Naive thymus-derived CD4-positive, alpha-beta T cell (primary cell): ENCODE data around the gene EYA3. TPM values are rescaled to one million over a fixed set of nuclear protein-coding genes. Genes with fewer than 3 reads are reported as not detected.
A peak's percentile ranks its signal among the peaks of the same experiment; 100 is the strongest.

Experiments
- ATAC-seq: fragments of 150-1000 bp; cut with Tn5 transposase; 2 replicates; pipeline ENCODE4 v1.10.0; 2021; ENCODE audit warnings: mild to moderate bottlenecking, moderate library complexity
- CTCF ChIA-PET: fragments of 350-600 bp; sonication (Branson Sonifier 250); formaldehyde crosslinking; loops from one replicate; lab custom pipeline; 2021; ENCODE audit warnings: antibody characterized with exemption; lab: Charles Lee
- POLR2A ChIA-PET: fragments of 350-600 bp; sonication (Branson Sonifier 250); formaldehyde crosslinking; loops from one replicate; lab custom pipeline; 2021; ENCODE audit warnings: antibody characterized with exemption, inconsistent platforms; lab: Charles Lee
- DNase-seq, 9 donors: peaks; one replicate each; pipeline versions ENCODE4 v3.0.0 to v3.0.0-alpha.2; 2020 to 2022; ENCODE audit warnings: mixed read lengths in 1 of 9
- H3K27ac ChIP-seq: one replicate; pipeline ENCODE4 v1.7.0; 2013; ENCODE audit warnings: mild to moderate bottlenecking, low read depth, low read length, moderate library complexity
- H3K27me3 ChIP-seq, 2 donors: one replicate each; pipeline ENCODE4 v1.7.0; 2013; ENCODE audit warnings: low read length in 2 of 2, mild to moderate bottlenecking in 2 of 2, moderate library complexity in 2 of 2; ENCODE audit not compliant: control insufficient read depth in 2 of 2, insufficient read depth in 2 of 2
- H3K36me3 ChIP-seq, 3 experiments: 1 replicate in 2 of 3; 2 replicates in 1 of 3; pipeline ENCODE4 v1.7.0; 2013; ENCODE audit warnings: low read length in 3 of 3, mild to moderate bottlenecking in 3 of 3, moderate library complexity in 1 of 3; ENCODE audit not compliant: insufficient read depth in 3 of 3, control insufficient read depth in 2 of 3
- H3K4me1 ChIP-seq, 2 donors: one replicate each; pipeline ENCODE4 v1.7.0; 2013; ENCODE audit warnings: low read length in 2 of 2, mild to moderate bottlenecking in 2 of 2, moderate library complexity in 1 of 2; ENCODE audit not compliant: control insufficient read depth in 2 of 2, insufficient read depth in 2 of 2
- H3K4me3 ChIP-seq: 2 replicates; pipeline ENCODE4 v1.7.0; 2013; ENCODE audit warnings: mild to moderate bottlenecking, low read length
- H3K9me3 ChIP-seq, 3 experiments: 1 replicate in 2 of 3; 2 replicates in 1 of 3; pipeline ENCODE4 v1.7.0; 2013; ENCODE audit warnings: low read length in 3 of 3; ENCODE audit not compliant: control insufficient read depth in 2 of 3
- H3K27ac Mint-ChIP-seq, 9 donors: one replicate each; pipeline ENCODE4 v1.8.0; 2020 to 2022; ENCODE audit warnings: mixed read lengths in 9 of 9, mild to moderate bottlenecking in 8 of 9, moderate library complexity in 5 of 9, inconsistent platforms in 2 of 9
- H3K27me3 Mint-ChIP-seq, 5 donors: one replicate each; pipeline ENCODE4 v1.8.0; 2021 to 2022; ENCODE audit warnings: mixed read lengths in 5 of 5, mild to moderate bottlenecking in 1 of 5
- H3K36me3 Mint-ChIP-seq, 5 donors: one replicate each; pipeline ENCODE4 v1.8.0; 2020 to 2022; ENCODE audit warnings: mixed read lengths in 5 of 5, mild to moderate bottlenecking in 3 of 5, inconsistent platforms in 1 of 5
- H3K4me1 Mint-ChIP-seq, 7 donors: one replicate each; pipeline ENCODE4 v1.8.0; 2020 to 2022; ENCODE audit warnings: mixed read lengths in 7 of 7, mild to moderate bottlenecking in 3 of 7, inconsistent platforms in 1 of 7
- H3K4me3 Mint-ChIP-seq, 10 donors: one replicate each; pipeline ENCODE4 v1.8.0; 2020 to 2022; ENCODE audit warnings: mild to moderate bottlenecking in 10 of 10, mixed read lengths in 10 of 10, moderate library complexity in 6 of 10, inconsistent platforms in 2 of 10
- H3K9me3 Mint-ChIP-seq, 11 donors: one replicate each; pipeline ENCODE4 v1.8.0; 2020 to 2022; ENCODE audit warnings: mixed read lengths in 11 of 11, mild to moderate bottlenecking in 4 of 11, inconsistent platforms in 1 of 11, moderate library complexity in 1 of 11
- intact Hi-C, 2 donors: fragments of 100-400 bp; cut with micrococcal nuclease; formaldehyde crosslinking; loops; one replicate each; pipeline ENCODE4 v1.15.1; 2023
- polyA plus RNA-seq, 2 donors: library from polyadenylated mRNA; unstranded; fragments of 300-500 nt; fragmentation: Illumina TruSeq; gene quantifications; one replicate each; pipeline ENCODE4 v1.2.3, GENCODE V29; 2021
- total RNA-seq, 6 experiments: library from RNA in 5 of 6; stranded (reverse) in 5 of 6; gene quantifications; 1 replicate in 5 of 6; 2 replicates in 1 of 6; pipeline ENCODE4 v1.2.3 and lab custom pipeline; 2021 to 2026

EYA3 gene
- total and polyA plus RNA-seq, 7 experiments from 2014 or later: 4.9 to 31.7 (median 18.6) TPM

- Mint-ChIP-seq H3K4me3 (no peak overlapping the region), H3K27ac (peak overlapping the region in 2 of 9 donors; percentile 70 to 80), H3K27me3 (no peaks in the 10 kb centered on the region), H3K36me3 (peaks cover 0 to 26% (median 7%) of the 10 kb centered on the region in 5 donors), H3K9me3 (no peaks in the 10 kb centered on the region), H3K4me1 (peaks cover 14 to 36% (median 23%) of the 10 kb centered on the region in 7 donors)
- peaks cover 0 to 41% (median 4%) of the 10 kb centered on the region in 3 experiments for H3K36me3 ChIP-seq
- no peak overlapping the region for H3K4me3 ChIP-seq
- ATAC-seq: no peak
- ChIA-PET POLR2A (interaction anchor here (1.1 to 1.3 kb wide), 3 partner anchors 8 to 140 kb away, joined by 3 to 4 read pairs (median 3); no protein-coding TSS in a partner anchor), CTCF (interaction anchor here (0.6 to 3.5 kb wide), 3 partner anchors 8 to 302 kb away, joined by 3 to 20 read pairs (median 7); no protein-coding TSS in a partner anchor)
- no peak overlapping the region for H3K27ac ChIP-seq
- no peaks in the 10 kb centered on the region for H3K27me3 ChIP-seq
- intact Hi-C loops: no loop called here
- H3K9me3 ChIP-seq: no peaks in the 10 kb centered on the region
- DNase-seq: no peak
- peaks cover 0 to 5% of the 10 kb centered on the region in 2 donors for H3K4me1 ChIP-seq
Measured at GRCh38 chr1:27972141-27972540, 116.3 kb downstream of the EYA3 start.

DNA sequence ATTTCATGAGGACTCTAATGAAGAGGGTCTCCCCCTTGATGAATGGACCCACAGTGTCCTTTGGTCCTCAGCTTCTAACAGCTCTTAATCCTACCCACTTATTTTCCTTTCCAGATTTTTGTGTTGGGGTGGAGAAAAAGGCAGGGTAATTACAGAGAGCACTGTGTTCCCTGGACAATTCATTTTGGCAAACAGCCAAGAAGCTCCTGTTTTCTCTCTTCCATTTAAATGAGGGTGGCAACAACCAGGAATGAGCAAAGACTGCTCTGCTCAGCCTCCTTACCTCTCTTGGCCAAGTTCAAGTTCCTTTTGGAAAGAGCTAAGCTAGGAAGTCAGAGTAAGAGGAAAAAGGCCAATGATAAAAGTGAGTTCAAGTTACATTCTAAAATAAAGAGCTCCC, 116.7 kb downstream of the EYA3 start:
- Histone ChIP-seq H3K27me3 (no peaks in the 10 kb centered on the region), H3K36me3 (peaks cover 0 to 45% (median 4%) of the 10 kb centered on the region in 3 experiments), H3K4me3 (no peak overlapping the region), H3K4me1 (peaks cover 0 to 5% of the 10 kb centered on the region in 2 donors), H3K27ac (no peak overlapping the region), H3K9me3 (no peaks in the 10 kb centered on the region)
- peaks cover 14 to 36% (median 23%) of the 10 kb centered on the region in 7 donors for H3K4me1 Mint-ChIP-seq
- H3K4me3 Mint-ChIP-seq: no peak overlapping the region
- H3K27ac Mint-ChIP-seq: peak overlapping the region in 3 of 9 donors; percentile 12 to 68 (median 52)
- no peak for DNase-seq
- intact Hi-C loops: no loop called here
- H3K9me3 Mint-ChIP-seq: no peaks in the 10 kb centered on the region
- H3K36me3 Mint-ChIP-seq: peaks cover 0 to 23% (median 5%) of the 10 kb centered on the region in 5 donors
- ATAC-seq: no peak
- ChIA-PET CTCF (interaction anchor here (0.5 to 3.5 kb wide), 4 partner anchors 9 to 301 kb away, joined by 3 to 20 read pairs (median 6); no protein-coding TSS in a partner anchor), POLR2A (interaction anchor here (1.1 to 1.3 kb wide), 3 partner anchors 8 to 140 kb away, joined by 3 to 4 read pairs (median 3); no protein-coding TSS in a partner anchor)
- no peaks in the 10 kb centered on the region for H3K27me3 Mint-ChIP-seq

DNA sequence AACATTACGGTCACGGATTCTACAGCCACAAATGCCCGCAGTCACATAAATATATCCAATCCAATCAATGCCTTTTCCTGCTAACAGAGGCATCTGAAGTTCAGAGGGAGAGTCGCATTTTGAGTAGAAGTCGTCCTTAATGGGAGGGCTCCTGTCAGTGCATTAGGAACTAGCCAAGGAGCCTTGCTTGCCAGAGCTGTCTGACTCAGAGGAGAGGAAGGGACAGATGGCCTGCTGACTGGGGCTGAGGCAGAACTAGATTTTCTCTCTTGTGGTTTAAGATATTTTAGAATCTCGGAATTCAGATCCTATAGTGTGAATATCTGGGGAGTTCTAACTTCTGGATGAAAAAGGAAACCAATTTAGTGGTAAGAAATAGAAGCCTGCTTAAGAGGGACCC, 118.0 kb downstream of the EYA3 start:
- ATAC-seq (no peak), DNase-seq (no peak)
- no peak overlapping the region for H3K4me3 Mint-ChIP-seq
- Histone ChIP-seq H3K27me3 (no peaks in the 10 kb centered on the region), H3K9me3 (no peaks in the 10 kb centered on the region), H3K27ac (peak overlapping the region; percentile 23), H3K36me3 (peaks cover 0 to 58% (median 4%) of the 10 kb centered on the region in 3 experiments), H3K4me1 (peaks cover 0 to 5% of the 10 kb centered on the region in 2 donors), H3K4me3 (no peak overlapping the region)
- no peaks in the 10 kb centered on the region for H3K27me3 Mint-ChIP-seq
- no peaks in the 10 kb centered on the region for H3K9me3 Mint-ChIP-seq
- CTCF ChIA-PET: interaction anchor here (0.5 to 3.5 kb wide), 4 partner anchors 10 to 803 kb away, joined by 3 to 20 read pairs (median 5); no protein-coding TSS in a partner anchor
- H3K36me3 Mint-ChIP-seq: peaks cover 0 to 26% (median 5%) of the 10 kb centered on the region in 5 donors
- POLR2A ChIA-PET: interaction anchor here (1.1 to 2.4 kb wide), 2 partner anchors 10 to 31 kb away, joined by 3 to 8 read pairs; partner anchors contain the start of gene XKR8
- H3K27ac Mint-ChIP-seq: peak overlapping the region in 8 of 9 donors; percentile 8 to 57 (median 34)
- intact Hi-C loops: no loop called here
- H3K4me1 Mint-ChIP-seq: peaks cover 14 to 36% (median 23%) of the 10 kb centered on the region in 7 donors

DNA sequence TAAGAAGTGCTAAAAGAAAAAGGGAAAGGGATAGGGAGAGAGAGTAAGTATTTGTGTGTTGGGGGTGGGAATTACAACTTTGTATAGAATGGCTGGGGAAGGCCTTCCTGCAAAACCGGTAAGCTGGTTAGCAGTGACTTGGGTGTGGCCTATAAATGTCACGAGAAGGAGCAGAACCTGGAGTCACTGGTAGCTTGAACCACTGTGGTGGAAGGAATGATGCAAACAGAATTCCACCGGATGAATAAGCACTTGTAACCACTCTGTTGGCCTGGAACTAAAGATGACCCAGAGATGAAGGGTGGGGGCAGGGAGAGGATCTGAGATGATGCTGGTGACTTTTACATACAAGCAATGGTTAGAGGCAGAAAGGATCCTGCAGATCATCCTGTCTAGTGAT, 119.7 kb downstream of the EYA3 start:
- peaks cover 14 to 36% (median 23%) of the 10 kb centered on the region in 7 donors for H3K4me1 Mint-ChIP-seq
- peaks cover 0 to 21% (median 5%) of the 10 kb centered on the region in 5 donors for H3K36me3 Mint-ChIP-seq
- CTCF ChIA-PET: no interaction called here

DNA sequence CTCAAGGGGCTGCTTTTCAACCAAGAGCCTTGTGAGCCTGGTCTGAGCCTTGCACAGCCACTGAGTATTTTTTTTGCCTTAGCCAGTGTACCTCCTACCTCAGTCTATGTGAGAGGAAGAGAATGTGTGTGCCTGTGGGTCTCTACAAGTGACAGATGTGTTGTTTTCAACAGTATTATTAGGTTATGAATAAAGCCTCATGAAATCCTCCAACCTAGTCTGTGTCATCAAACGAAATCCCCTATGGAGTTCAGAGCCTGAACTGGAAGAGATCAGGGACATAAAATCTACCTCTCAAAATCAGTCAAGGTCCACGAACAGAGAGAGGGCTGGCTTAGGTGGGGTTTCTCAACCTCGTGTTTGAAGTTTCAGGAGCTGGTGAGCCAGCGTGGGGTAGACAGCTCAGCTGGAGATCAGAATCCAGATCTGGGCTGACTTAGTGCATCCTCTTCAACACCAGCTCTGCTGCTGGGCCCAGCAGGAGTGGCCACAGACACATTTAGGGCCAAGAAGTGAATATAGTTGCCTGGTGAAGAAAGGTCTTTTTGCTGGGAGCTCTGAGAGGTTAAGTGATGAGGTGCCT, 120.4 kb downstream of the EYA3 start:
- CTCF ChIA-PET: no interaction called here
- no peak for ATAC-seq

More for the DNA sequence above, 119.7 kb downstream of the EYA3 start:
- intact Hi-C loops: no loop called here
- DNase-seq: no peak
- Histone ChIP-seq H3K36me3 (peaks cover 0 to 62% (median 4%) of the 10 kb centered on the region in 3 experiments), H3K27ac (no peak overlapping the region), H3K9me3 (no peaks in the 10 kb centered on the region), H3K4me3 (no peak overlapping the region), H3K4me1 (peaks cover 0 to 5% of the 10 kb centered on the region in 2 donors), H3K27me3 (no peaks in the 10 kb centered on the region)
- Mint-ChIP-seq H3K27me3 (no peaks in the 10 kb centered on the region), H3K4me3 (no peak overlapping the region), H3K27ac (peak overlapping the region in 8 of 9 donors; percentile 4 to 75 (median 40)), H3K9me3 (no peaks in the 10 kb centered on the region)
- POLR2A ChIA-PET: no interaction called here
- ATAC-seq: no peak

DNA sequence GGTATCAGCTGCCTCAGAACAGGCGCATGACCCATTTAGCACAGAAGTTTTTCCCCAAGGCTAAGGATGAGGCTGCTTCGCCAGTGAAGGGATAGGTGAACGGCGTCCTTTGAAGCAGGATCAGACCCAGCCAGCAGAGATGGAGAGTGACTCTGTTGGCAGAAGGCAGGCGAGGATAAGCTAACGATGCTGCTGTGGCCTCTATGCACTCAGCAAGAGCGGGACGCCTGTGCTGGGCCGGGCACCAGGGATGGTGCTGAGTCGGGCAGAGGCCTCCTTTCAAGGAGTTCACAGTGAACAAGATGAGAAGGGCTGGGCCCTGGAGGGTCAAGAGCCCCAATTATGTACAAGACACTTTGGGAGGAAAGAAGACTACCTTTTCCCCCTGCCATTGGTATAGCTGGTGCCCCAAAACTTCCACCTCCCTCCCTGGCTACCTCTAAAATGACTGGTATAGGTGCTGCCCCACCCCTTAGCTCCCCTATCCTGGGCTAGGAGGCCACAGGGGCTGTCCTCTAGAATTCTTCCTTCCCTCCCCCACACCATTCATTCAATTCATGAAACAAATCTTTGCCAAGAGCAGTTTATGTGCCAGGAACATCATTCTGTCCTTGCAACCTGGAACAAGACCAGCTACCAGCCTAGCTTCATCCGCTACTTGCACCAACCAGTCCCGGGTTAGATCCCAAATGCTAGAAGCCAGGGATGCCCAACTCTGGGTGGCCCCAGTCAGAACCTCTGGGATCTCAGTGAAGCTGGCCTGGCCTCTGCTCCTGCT, 121.1 kb downstream of the EYA3 start:
- peak overlapping the region in 6 of 9 donors; percentile 9 to 58 (median 46) for H3K27ac Mint-ChIP-seq
- intact Hi-C loops: no loop called here
- peaks cover 0 to 10% (median 5%) of the 10 kb centered on the region in 5 donors for H3K36me3 Mint-ChIP-seq

More for the DNA sequence above, 120.4 kb downstream of the EYA3 start:
- Histone ChIP-seq H3K36me3 (peaks cover 0 to 62% (median 0%) of the 10 kb centered on the region in 3 experiments), H3K27me3 (no peaks in the 10 kb centered on the region), H3K4me1 (peaks cover 0 to 5% of the 10 kb centered on the region in 2 donors), H3K4me3 (no peak overlapping the region), H3K27ac (no peak overlapping the region), H3K9me3 (no peaks in the 10 kb centered on the region)
- Mint-ChIP-seq H3K4me3 (no peak overlapping the region), H3K27me3 (no peaks in the 10 kb centered on the region), H3K4me1 (peaks cover 14 to 40% (median 23%) of the 10 kb centered on the region in 7 donors), H3K36me3 (peaks cover 0 to 15% (median 5%) of the 10 kb centered on the region in 5 donors), H3K27ac (peak overlapping the region; percentile 9 to 75 (median 46)), H3K9me3 (no peaks in the 10 kb centered on the region)
- DNase-seq: no peak
- POLR2A ChIA-PET: interaction anchor here (1.2 to 1.3 kb wide), 2 partner anchors 8 to 9 kb away, joined by 3 to 4 read pairs; no protein-coding TSS in a partner anchor
- intact Hi-C loops: no loop called here

More for the DNA sequence above, 121.1 kb downstream of the EYA3 start:
- ATAC-seq (no peak), DNase-seq (no peak)
- no peaks in the 10 kb centered on the region for H3K27me3 Mint-ChIP-seq
- H3K4me3 Mint-ChIP-seq: no peak overlapping the region
- no peak overlapping the region for H3K27ac ChIP-seq
- no peaks in the 10 kb centered on the region for H3K9me3 Mint-ChIP-seq
- H3K9me3 ChIP-seq: no peaks in the 10 kb centered on the region
- peaks cover 15 to 40% (median 23%) of the 10 kb centered on the region in 7 donors for H3K4me1 Mint-ChIP-seq
- no peak overlapping the region for H3K4me3 ChIP-seq
- ChIA-PET POLR2A (interaction anchor here (1.2 to 1.3 kb wide), 2 partner anchors 9 to 10 kb away, joined by 3 to 4 read pairs; no protein-coding TSS in a partner anchor), CTCF (no interaction called here)
- H3K27me3 ChIP-seq: no peaks in the 10 kb centered on the region
- peaks cover 0 to 5% of the 10 kb centered on the region in 2 donors for H3K4me1 ChIP-seq
- peaks cover 0 to 59% (median 0%) of the 10 kb centered on the region in 3 experiments for H3K36me3 ChIP-seq
